H9 (cell line): ENCODE data around the gene TAC1. TPM values are rescaled to one million over a fixed set of nuclear protein-coding genes. Genes with fewer than 3 reads are reported as not detected.
A peak's percentile ranks its signal among the peaks of the same experiment; 100 is the strongest.

Experiments used
- DNase-seq: peaks from one replicate; pipeline ENCODE4 v3.0.0-alpha.2; 2017
- H2AFZ ChIP-seq: one replicate; pipeline ENCODE4 v1.6.1; 2013; ENCODE audit warnings: mild to moderate bottlenecking, low read length, control low read depth, moderate library complexity
- H2AK5ac ChIP-seq: 2 replicates; pipeline ENCODE4 v1.6.1; 2013; ENCODE audit warnings: low read length, control low read depth, mixed read lengths; ENCODE audit not compliant: insufficient read length
- H2BK120ac ChIP-seq: one replicate; pipeline ENCODE4 v1.6.1; 2013; ENCODE audit warnings: low read depth, mild to moderate bottlenecking, low read length, control low read depth, inconsistent platforms; ENCODE audit not compliant: poor library complexity, severe bottlenecking
- H2BK12ac ChIP-seq: 2 replicates; pipeline ENCODE4 v1.6.1; 2013; ENCODE audit warnings: low read length, control low read depth, mixed read lengths, low read depth; ENCODE audit not compliant: insufficient read length
- H2BK15ac ChIP-seq: 2 replicates; pipeline ENCODE4 v1.6.1; 2013; ENCODE audit warnings: low read depth, low read length, control low read depth
- H2BK20ac ChIP-seq: one replicate; pipeline ENCODE4 v1.6.1; 2013; ENCODE audit warnings: low read depth, mild to moderate bottlenecking, low read length, control low read depth, inconsistent platforms; ENCODE audit not compliant: poor library complexity, severe bottlenecking
- H2BK5ac ChIP-seq: 2 replicates; pipeline ENCODE4 v1.6.1; 2013; ENCODE audit warnings: low read length, control low read depth, mixed read lengths; ENCODE audit not compliant: insufficient read length
- H3K14ac ChIP-seq: 2 replicates; pipeline ENCODE4 v1.6.1; 2013; ENCODE audit warnings: low read length, control low read depth; ENCODE audit not compliant: insufficient read depth
- H3K18ac ChIP-seq: 2 replicates; pipeline ENCODE4 v1.6.1; 2013; ENCODE audit warnings: low read depth, mild to moderate bottlenecking, mixed read lengths, low read length, control low read depth; ENCODE audit not compliant: insufficient read length
- H3K23ac ChIP-seq: 2 replicates; pipeline ENCODE4 v1.6.1; 2013; ENCODE audit warnings: low read length, control low read depth, mixed read lengths, low read depth; ENCODE audit not compliant: insufficient read length
- H3K23me2 ChIP-seq: 2 replicates; pipeline ENCODE4 v1.6.1; 2013; ENCODE audit warnings: low read depth, mild to moderate bottlenecking, mixed read lengths, low read length, control low read depth; ENCODE audit not compliant: insufficient read length, poor library complexity, severe bottlenecking
- H3K27ac ChIP-seq: 2 replicates; pipeline ENCODE4 v1.5.1; 2013; ENCODE audit warnings: low read length, control low read depth, mixed read lengths, low read depth; ENCODE audit not compliant: insufficient read length
- H3K27me3 ChIP-seq: 2 replicates; pipeline ENCODE4 v1.6.1; 2013; ENCODE audit warnings: low read length, control low read depth, inconsistent platforms; ENCODE audit not compliant: insufficient read depth
- H3K4ac ChIP-seq: 2 replicates; pipeline ENCODE4 v1.6.1; 2013; ENCODE audit warnings: low read depth, mild to moderate bottlenecking, control low read depth, inconsistent platforms, low read length, moderate library complexity
- H3K4me1 ChIP-seq: 2 replicates; pipeline ENCODE4 v1.6.1; 2013; ENCODE audit warnings: low read length, control low read depth, inconsistent platforms; ENCODE audit not compliant: insufficient read depth
- H3K4me2 ChIP-seq: 2 replicates; pipeline ENCODE4 v1.6.1; 2013; ENCODE audit warnings: low read length, control low read depth, mixed read lengths; ENCODE audit not compliant: insufficient read length, insufficient read depth
- H3K56ac ChIP-seq: 2 replicates; pipeline ENCODE4 v1.6.1; 2013; ENCODE audit warnings: low read depth, mild to moderate bottlenecking, mixed read lengths, low read length, control low read depth; ENCODE audit not compliant: insufficient read length
- H3K79me1 ChIP-seq: 2 replicates; pipeline ENCODE4 v1.6.1; 2013; ENCODE audit warnings: low read depth, mild to moderate bottlenecking, moderate library complexity, low read length, control low read depth, inconsistent platforms; ENCODE audit not compliant: insufficient read depth, poor library complexity, severe bottlenecking
- H3K79me2 ChIP-seq: 2 replicates; pipeline ENCODE4 v1.6.1; 2013; ENCODE audit warnings: low read length, control low read depth, inconsistent platforms; ENCODE audit not compliant: insufficient read depth
- H3K9ac ChIP-seq: 2 replicates; pipeline ENCODE4 v1.6.1; 2013; ENCODE audit warnings: low read length, control low read depth, mixed read lengths; ENCODE audit not compliant: insufficient read length; ENCODE audit errors: extremely low read depth
- H3K9me3 ChIP-seq: one replicate; pipeline ENCODE4 v1.6.1; 2013; ENCODE audit warnings: low read depth, low read length, inconsistent platforms; ENCODE audit not compliant: control insufficient read depth
- H3T11ph ChIP-seq: one replicate; pipeline ENCODE4 v1.6.1; 2013; ENCODE audit warnings: mild to moderate bottlenecking, low read length, control low read depth, inconsistent platforms
- H4K20me1 ChIP-seq: one replicate; pipeline ENCODE4 v1.6.1; 2013; ENCODE audit not compliant: control insufficient read depth, insufficient read length, insufficient read depth
- H4K5ac ChIP-seq: 2 replicates; pipeline ENCODE4 v1.6.1; 2013; ENCODE audit warnings: low read depth, mild to moderate bottlenecking, mixed read lengths, low read length, control low read depth; ENCODE audit not compliant: insufficient read length
- H4K8ac ChIP-seq: replicated peaks from 2 replicates; pipeline ENCODE4 v1.6.1; 2013; ENCODE audit warnings: low read length, control low read depth, mixed read lengths, low read depth; ENCODE audit not compliant: insufficient read length
- H4K91ac ChIP-seq: 2 replicates; pipeline ENCODE4 v1.6.1; 2013; ENCODE audit warnings: low read depth, mild to moderate bottlenecking, moderate library complexity, mixed read lengths, low read length, control low read depth; ENCODE audit not compliant: insufficient read length
- H3K27ac Mint-ChIP-seq, 3 experiments: 2 replicates in 2 of 3; 3 replicates in 1 of 3; pipeline ENCODE4 v1.8.0; 2020 to 2021; ENCODE audit warnings: mixed read lengths in 3 of 3, mild to moderate bottlenecking in 1 of 3, moderate library complexity in 1 of 3
- H3K27me3 Mint-ChIP-seq: 2 replicates; pipeline ENCODE4 v1.8.0; 2021; ENCODE audit warnings: low read depth, mild to moderate bottlenecking, moderate library complexity, mixed read lengths
- H3K36me3 Mint-ChIP-seq, 3 experiments: 2 replicates in 2 of 3; 3 replicates in 1 of 3; pipeline ENCODE4 v1.8.0; 2020 to 2021; ENCODE audit warnings: low read depth in 3 of 3, mixed read lengths in 3 of 3; ENCODE audit not compliant: insufficient read depth in 1 of 3
- H3K4me1 Mint-ChIP-seq, 2 experiments: 2 replicates each; pipeline ENCODE4 v1.8.0; 2020; ENCODE audit warnings: mixed read lengths in 2 of 2
- H3K4me3 Mint-ChIP-seq, 2 experiments: 2 replicates in 1 of 2; 3 replicates in 1 of 2; pipeline ENCODE4 v1.8.0; 2020 to 2021; ENCODE audit warnings: mild to moderate bottlenecking in 2 of 2, mixed read lengths in 2 of 2, moderate library complexity in 1 of 2
- H3K9me3 Mint-ChIP-seq, 2 experiments: 2 replicates in 1 of 2; 3 replicates in 1 of 2; pipeline ENCODE4 v1.8.0; 2020; ENCODE audit warnings: mild to moderate bottlenecking in 2 of 2, mixed read lengths in 2 of 2, moderate library complexity in 1 of 2
- CTCF ChIP-seq: fragments of 200-600 bp; sonication (generic); conservative IDR thresholded peaks from 3 replicates; pipeline ENCODE4 v1.8.0; 2021; ENCODE audit warnings: antibody characterized with exemption, mild to moderate bottlenecking
- whole genome bisulfite sequencing: extraction: QIAGEN DNeasy Blood & Tissue Kit; methylation state at CpG from one replicate; pipeline ENCODE4 v1.1.7; 2013; ENCODE audit warnings: missing lambda C conversion rate, low lambda C conversion rate, mixed read lengths; ENCODE audit not compliant: insufficient read length; ENCODE audit errors: extremely low coverage; 5-methylcytosine and 5-hydroxymethylcytosine counted together
- long read RNA-seq: library from polyadenylated mRNA; unstranded; transcript quantifications from one replicate; pipeline ENCODE4 v2.0.0, GENCODE V29; 2020
- total RNA-seq: library from RNA; stranded (reverse); gene quantifications from 2 replicates; pipeline ENCODE4 v1.2.1, GENCODE V29; 2021

Gene TAC1
- 0.31 and 0.77 TPM in 2 replicates for total RNA-seq
- long read RNA-seq, partial matches to known transcripts: 0 of 2 reads
- long read RNA-seq, other reads (novel, unspliced or antisense): 0 of 2 reads

GRCh38 chr7:97731736-97732564, at the start of gene TAC1:
Gene TAC1, plus strand, starts transcription at chr7:97732086. Its CDS starts 527 bp downstream, at chr7:97732613.
- WGBS: no CpG with 5 or more reads among the region's 57 CpGs
- H4K8ac ChIP-seq: no peak within 1 kb of the TSS
- no peak within 1 kb of the TSS for H4K5ac ChIP-seq
- H3K9me3 Mint-ChIP-seq: peaks cover 0 to 2% of the 10 kb centered on the region in 2 experiments; a peak in 1 of 5 replicates
- H2AFZ ChIP-seq: no peak within 1 kb of the TSS
- TF ChIP-seq CTCF: no peak
- no peaks in the 10 kb centered on the region for H3K79me1 ChIP-seq
- H3K14ac ChIP-seq: 0 out of 2 replicates have a peak within 1 kb of the TSS, but pooled peaks have one; percentile 10
- H3K4me1 ChIP-seq: no peaks in the 10 kb centered on the region
- H3K4me1 Mint-ChIP-seq: peaks cover 31 to 37% of the 10 kb centered on the region in 2 experiments
- H3T11ph ChIP-seq: no peak within 1 kb of the TSS
- peaks cover 77% of the 10 kb centered on the region for H3K27me3 Mint-ChIP-seq
- peak; percentile 68 for DNase-seq
- no peak within 1 kb of the TSS for H2BK5ac ChIP-seq
- no peak within 1 kb of the TSS for H3K56ac ChIP-seq
- no peak within 1 kb of the TSS for H4K91ac ChIP-seq
- H2BK12ac ChIP-seq: no peak within 1 kb of the TSS
- no peak within 1 kb of the TSS for H2AK5ac ChIP-seq
- H2BK15ac ChIP-seq: no peak within 1 kb of the TSS
- peak within 1 kb of the TSS; percentile 76 to 92 for H3K4me3 Mint-ChIP-seq
- no peak within 1 kb of the TSS for H3K4ac ChIP-seq
- peaks cover 17% of the 10 kb centered on the region for H3K23me2 ChIP-seq
- H3K27ac Mint-ChIP-seq: 0 out of 7 replicates have a peak within 1 kb of the TSS, but pooled peaks of 1 of the 3 experiments have one; percentile 39
- no peak within 1 kb of the TSS for H2BK120ac ChIP-seq
- no peaks in the 10 kb centered on the region for H3K9me3 ChIP-seq
- H3K9ac ChIP-seq: no peak within 1 kb of the TSS
- H3K36me3 Mint-ChIP-seq: no peaks in the 10 kb centered on the region; a peak in 1 of 7 replicates
- no peaks in the 10 kb centered on the region for H3K79me2 ChIP-seq
- no peak within 1 kb of the TSS for H3K18ac ChIP-seq
- H3K4me2 ChIP-seq: peak within 1 kb of the TSS; percentile 63
- H3K27ac ChIP-seq: no peak within 1 kb of the TSS
- no peaks in the 10 kb centered on the region for H4K20me1 ChIP-seq
- H2BK20ac ChIP-seq: no peak within 1 kb of the TSS
- H3K27me3 ChIP-seq: peaks cover 30% of the 10 kb centered on the region; the same call in 1 of the 2 replicates
- H3K23ac ChIP-seq: no peak within 1 kb of the TSS
